ENCODE data around the gene SEC23A.
"Not testable (repeated sequence)": the region's sequence is repeated elsewhere in the genome, so short reads cannot be mapped to it uniquely, and the experiment has no call there.

SEC23A gene

GRCh38 chr14:39030209-39030608 lies 72.8 kb downstream of the SEC23A start:
- DNase-seq (ENCODE audit: low read depth in 2 of 2), result no peak

DNA sequence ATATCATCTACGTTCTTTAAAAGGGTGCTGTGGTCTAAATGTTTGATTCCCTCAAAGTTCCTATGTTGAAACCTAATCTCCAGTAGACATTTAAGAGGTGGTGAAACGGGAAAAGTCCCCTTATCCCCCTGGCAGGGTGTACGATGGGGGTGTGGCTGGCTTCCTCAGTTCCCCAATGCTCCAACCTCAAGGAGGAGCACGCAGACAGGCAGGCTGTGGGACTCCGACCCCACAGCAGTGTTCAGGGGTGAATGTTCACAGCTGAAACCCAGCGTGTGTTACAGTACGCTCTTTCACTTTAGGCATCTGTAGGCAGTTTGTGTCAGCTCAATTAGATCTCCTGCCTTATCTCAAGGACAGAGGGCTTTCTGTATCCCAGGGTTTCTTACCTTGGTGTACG lies 73.2 kb downstream of the SEC23A start:
- no peak for DNase-seq (ENCODE audit: low read depth in 2 of 2)

DNA sequence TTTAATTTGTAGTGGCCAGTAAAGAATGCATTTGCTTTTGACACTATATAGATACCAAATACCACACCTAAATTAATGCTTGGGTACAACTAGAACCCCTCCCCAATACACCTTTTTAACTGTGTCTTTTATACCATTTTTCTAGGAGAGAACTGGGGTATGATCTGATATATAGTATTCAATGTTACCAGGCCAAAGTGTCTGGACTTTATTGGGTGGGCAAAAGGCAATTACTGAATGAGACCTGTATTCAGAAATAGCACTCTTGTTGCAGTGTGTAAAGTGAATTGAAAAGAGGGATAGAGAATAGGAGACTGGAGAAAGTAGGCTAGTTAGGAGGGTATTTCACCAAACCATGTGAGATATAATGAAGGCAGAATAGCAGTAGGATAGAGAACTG lies 74.4 kb downstream of the SEC23A start:
- no peak for DNase-seq (ENCODE audit: low read depth in 2 of 2)

DNA sequence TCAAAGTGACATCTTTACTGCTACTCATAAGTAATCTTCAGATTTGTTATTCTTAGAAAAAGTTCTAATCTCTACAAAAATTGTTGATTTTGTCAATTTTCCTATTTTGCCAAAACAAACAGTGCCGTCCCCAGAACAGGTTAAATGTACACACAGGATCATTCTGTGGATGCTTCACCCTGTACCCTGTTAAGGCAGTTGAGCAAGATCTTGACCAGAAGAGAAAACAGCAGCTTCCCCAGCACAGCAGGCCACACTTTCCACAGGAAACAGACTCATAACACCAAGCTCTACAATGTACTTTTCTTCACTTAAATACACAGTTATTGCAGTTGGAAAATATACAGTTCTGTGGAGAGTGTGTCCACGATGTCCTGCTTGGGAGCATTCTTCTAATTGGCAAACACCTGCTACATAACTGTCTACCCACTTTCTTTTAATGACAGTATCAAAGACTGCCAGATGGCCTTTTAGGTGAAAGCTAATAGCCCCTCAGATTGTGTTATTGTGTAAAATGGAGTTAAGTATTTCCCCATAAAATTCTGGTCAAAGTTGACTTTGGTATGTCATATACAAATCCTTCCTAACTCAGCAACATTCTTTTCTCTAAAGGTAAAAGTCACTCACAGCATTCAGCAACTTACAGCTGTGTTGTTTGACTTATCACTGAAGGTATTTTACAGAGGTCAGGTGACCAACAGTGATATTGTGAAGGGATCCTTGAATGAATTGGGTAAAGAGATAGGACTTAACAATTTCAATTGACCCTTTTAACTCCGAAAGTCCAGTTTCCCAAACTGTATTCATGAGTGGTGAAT lies 77.0 kb downstream of the SEC23A start:
- no peak for DNase-seq (ENCODE audit: low read depth in 2 of 2)

- no peak for DNase-seq (ENCODE audit: low read depth in 2 of 2)
Observed at GRCh38 chr14:39025250-39025809, 77.7 kb downstream of the SEC23A start.

- DNase-seq (ENCODE audit: low read depth in 2 of 2), result no peak
Observed at GRCh38 chr14:39023939-39024871, 78.8 kb downstream of the SEC23A start.

GRCh38 chr14:39017096-39018016 lies 85.7 kb downstream of the SEC23A start:
- not testable (repeated sequence) for DNase-seq (ENCODE audit: low read depth in 2 of 2)

- DNase-seq (ENCODE audit: low read depth in 2 of 2), result no peak
Observed at GRCh38 chr14:39016733-39017095, 86.3 kb downstream of the SEC23A start.

DNA sequence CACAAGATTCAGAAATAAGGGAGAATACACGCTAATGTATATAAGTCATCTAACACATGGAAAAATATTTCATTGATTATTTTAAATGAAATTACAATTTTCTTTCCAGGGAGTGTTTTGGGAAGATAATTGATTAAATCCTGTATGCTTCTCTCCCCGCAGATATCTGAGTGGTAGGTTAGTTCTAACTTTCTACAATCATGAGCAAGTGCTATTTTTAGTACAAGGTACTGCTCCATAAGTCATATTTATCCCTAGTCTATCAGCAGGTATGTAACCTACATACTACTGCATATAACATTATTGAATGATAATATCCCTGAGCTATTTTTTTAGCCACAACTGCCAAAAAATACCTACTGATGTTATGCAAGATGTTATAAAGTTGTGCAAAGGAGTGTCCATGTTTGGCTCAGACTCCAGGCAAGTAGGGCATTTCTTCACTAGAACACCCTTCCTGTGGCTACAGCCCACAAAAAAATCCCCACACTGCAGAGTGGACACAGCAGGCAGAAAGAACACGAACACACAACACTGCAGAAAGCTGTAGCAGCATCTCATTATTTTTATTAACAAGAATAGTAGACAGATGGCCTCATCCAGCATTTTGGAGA lies 87.0 kb downstream of the SEC23A start:
- DNase-seq (ENCODE audit: low read depth in 2 of 2), result no peak

DNA sequence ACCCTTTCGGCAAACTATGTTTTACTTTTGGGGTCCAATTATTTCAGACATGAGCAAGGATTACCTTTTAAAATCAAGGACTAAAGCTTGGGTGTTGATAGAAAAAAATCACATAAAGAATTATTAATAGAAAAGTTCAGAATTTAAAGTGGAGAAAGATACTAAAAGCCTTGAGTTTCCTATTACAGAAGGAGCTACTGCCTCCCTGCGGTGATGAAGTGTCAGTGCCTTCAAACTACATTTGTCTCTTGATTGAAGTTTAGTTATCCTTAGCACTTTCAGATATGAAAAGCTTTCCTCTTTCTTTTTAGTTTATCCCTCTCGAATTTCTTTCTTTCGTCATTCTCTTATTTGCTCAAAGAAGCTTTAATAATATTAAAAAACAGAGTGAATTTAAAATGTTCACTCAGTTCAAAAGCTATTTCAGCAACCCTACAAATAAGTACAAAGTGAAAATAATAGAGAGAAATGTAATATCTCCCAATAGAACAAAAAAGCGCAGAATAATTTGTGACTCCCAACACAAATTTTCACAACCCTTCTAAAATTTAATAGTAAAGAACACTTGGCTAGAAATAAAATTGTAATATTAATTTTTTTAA lies 87.6 kb downstream of the SEC23A start:
- no peak for DNase-seq (ENCODE audit: low read depth in 2 of 2)

DNA sequence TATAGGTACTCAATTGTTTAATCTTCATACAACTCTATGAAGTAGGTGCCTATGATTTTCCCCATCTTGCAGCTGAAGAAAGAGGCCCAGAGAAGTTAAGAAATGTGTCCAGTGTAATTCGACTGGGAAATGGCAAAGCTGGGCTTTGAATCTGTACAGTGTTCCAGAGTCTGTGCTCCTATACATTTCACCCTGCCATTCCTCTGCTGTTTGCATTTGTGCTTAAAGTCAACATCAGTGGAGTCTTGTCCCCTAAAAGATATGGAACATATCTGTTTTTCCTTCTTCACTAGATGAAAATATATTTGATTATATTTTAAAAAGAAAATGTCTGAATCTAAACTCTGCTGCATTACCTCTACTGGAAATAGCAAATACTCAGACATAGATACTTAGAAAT lies 88.6 kb downstream of the SEC23A start:
- DNase-seq (ENCODE audit: low read depth in 2 of 2), result no peak

DNA sequence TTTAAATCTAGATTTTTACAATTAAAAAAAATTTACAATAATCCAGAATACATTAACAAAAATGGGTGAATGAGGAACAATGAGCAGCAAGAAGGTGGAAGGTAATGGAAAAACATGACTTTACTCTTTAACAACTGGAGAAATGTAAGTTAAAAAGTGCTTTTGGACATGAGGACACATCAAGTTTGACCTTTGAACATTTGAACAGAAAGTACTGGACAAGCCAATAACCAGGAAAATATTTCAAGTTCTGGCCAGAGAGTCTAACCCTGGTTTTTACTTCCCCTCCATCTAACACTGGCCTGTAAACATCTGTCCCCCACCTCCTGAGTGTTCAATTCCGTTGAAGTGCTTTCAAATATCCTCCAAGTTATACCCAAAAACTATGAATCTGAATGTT lies 94.1 kb downstream of the SEC23A start:
- DNase-seq (ENCODE audit: low read depth in 2 of 2), result not testable (repeated sequence)

DNA sequence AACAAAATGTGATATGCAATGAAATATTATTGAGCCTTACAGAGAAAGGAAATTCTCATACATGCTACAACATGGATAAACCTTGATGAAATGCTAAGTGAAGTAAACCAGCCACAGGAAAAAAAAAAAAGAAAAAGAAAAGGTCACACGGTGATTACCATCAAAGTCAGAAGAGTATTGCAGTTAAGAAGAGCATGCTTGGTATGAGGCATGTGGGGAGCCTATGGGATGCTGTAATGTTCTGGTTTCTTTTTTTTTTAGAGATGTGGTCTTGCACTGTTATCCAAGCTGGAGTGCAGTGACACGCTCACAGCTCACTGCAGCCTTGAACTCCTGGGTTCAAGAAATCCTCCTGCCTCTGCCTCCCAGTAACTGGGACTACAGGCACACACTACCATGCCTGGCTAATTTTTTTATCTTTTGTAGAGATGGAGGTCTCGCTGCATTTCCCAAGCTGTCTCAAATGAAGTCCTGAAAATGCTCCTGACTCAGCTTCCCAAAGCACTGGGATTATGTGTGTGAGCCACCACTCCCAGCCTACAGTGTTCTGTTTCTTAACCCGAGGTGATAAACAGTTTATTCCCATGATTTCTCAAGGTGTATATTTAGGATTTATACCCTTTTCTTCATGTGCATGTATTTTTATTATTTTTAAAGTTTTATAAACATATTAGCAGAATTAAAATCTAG lies 96.2 kb downstream of the SEC23A start:
- no peak for DNase-seq (ENCODE audit: low read depth in 2 of 2)

- DNase-seq (ENCODE audit: low read depth in 2 of 2), result no peak
Observed at GRCh38 chr14:39005044-39005880, 97.8 kb downstream of the SEC23A start.

DNA sequence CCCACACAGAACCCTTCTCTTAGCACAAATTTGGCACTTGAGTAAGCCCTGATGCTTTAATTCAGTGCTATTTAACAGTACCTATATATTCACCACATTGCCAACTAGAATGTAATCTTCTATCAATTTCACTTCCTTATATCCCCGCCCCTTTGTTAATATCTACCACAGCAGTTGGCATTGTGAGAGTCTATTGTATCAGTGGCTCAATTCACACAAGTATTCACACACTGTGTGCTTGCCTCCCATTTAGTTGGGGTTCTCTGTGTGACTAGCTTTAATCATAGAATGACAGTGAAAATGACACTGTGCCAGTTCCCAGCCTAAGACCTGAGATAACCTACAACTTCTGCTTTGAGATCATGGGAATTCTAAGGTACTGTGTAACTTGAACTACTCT lies 103.1 kb downstream of the SEC23A start:
- DNase-seq (ENCODE audit: low read depth in 2 of 2), result no peak

DNA sequence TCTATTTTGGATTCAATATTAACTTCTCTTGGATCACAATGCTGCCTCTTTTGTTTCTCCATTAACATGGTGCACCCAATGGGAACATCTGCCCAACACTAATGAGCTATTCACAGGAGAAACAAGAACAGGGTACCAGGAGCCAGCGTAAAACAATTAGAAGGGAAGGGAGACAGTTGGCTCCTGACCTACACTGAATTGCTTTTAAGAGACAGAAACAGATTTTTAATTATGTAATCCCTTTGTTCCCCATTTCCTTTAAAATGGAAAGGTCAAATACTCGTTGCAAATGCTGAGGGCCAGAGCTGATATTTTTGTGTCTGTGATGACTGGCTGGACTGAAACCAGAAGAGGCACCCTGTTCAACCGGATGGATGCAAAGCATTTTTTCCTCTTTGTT lies 108.3 kb downstream of the SEC23A start:
- no peak for DNase-seq (ENCODE audit: low read depth in 2 of 2)

GRCh38 chr14:38993981-38994380 lies 109.1 kb downstream of the SEC23A start:
- DNase-seq (ENCODE audit: low read depth in 2 of 2), result no peak

DNA sequence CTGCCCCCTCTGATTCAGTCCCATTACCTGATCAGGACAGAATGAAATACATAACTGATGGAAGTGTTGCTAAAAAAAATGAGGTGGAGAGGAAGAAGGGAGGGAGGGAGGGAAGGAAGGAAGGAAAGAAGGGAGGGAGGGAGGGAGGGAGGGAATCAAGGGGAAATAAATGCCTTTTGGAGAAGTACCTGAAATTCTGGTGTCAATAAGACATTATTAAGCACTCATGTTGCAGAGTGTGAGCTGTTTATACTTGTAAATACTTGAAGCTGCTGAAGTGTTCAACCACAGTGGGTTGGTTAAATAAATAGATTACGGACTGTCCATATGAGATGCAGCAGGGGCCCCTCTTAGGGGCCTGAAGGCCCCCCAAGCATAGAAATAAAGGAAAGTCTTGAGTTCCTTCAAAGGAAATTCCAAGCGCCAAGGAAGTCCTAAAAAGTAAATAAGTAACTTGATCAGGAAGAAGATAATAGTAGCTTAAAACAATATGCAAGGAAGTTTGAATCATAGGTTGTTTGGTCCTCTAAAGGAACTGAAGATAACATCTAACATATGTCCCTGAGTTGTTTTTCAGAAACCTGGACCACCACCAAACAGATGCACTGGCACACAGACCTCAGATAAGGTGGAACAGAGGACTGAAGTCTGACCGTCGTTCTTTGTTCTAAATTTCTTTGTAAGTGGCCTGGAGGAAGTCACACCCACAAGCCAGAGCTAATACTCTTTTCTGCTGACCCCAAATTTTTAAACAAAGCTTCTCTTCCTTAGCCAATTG lies 110.8 kb downstream of the SEC23A start:
- no peak for DNase-seq (ENCODE audit: low read depth in 2 of 2)

Data from activated CD8-positive, alpha-beta memory T cell treated with anti-CD3 and anti-CD28 coated beads for 4 hours (primary cell).